ENCODE results near the gene MED13.

The MED13 gene

GRCh38 chr17:62065611-62066468, 762 bp upstream of the MED13 start:
- FAIRE-seq, result peak; percentile 96
- peak; percentile 93 for DNase-seq (ENCODE audit: insufficient read length, low spot score)
- TF ChIP-seq POU2F2 (IDR thresholded peaks at IDR 0.05; ENCODE audit: low read depth, low read length) (peak; percentile 6; the same call in 1 of the 2 replicates), TAF1 (IDR thresholded peaks at IDR 0.05; ENCODE audit: low read depth, low read length) (no peak; the same call in 1 of the 2 replicates), POLR2AphosphoS5 (IDR thresholded peaks at IDR 0.05; ENCODE audit: low read depth, low read length) (peak; percentile 88), POLR2A (IDR thresholded peaks at IDR 0.05; ENCODE audit: low read depth, low read length) (peak; percentile 89), SPI1 (IDR thresholded peaks at IDR 0.05; ENCODE audit: low read depth, low read length) (no peak), PAX5 (IDR thresholded peaks at IDR 0.05; ENCODE audit: insufficient read depth, low read length, severe bottlenecking) (peak; percentile 54)

GRCh38 chr17:62064029-62064790, 868 bp downstream of the MED13 start:
- no peak for DNase-seq (ENCODE audit: insufficient read length, low spot score)
- no peak for TF ChIP-seq POLR2AphosphoS5 (IDR thresholded peaks at IDR 0.05; ENCODE audit: low read depth, low read length)
- no peak for TF ChIP-seq TAF1 (IDR thresholded peaks at IDR 0.05; ENCODE audit: low read depth, low read length)
- TF ChIP-seq POU2F2 (IDR thresholded peaks at IDR 0.05; ENCODE audit: low read depth, low read length), result no peak
- TF ChIP-seq PAX5 (IDR thresholded peaks at IDR 0.05; ENCODE audit: insufficient read depth, low read length, severe bottlenecking), result no peak
- TF ChIP-seq POLR2A (IDR thresholded peaks at IDR 0.05; ENCODE audit: low read depth, low read length), result no peak
- TF ChIP-seq SPI1 (IDR thresholded peaks at IDR 0.05; ENCODE audit: low read depth, low read length), result no peak
- no peak for FAIRE-seq

- no peak for TF ChIP-seq SPI1 (IDR thresholded peaks at IDR 0.05; ENCODE audit: low read depth, low read length)
- TF ChIP-seq POU2F2 (IDR thresholded peaks at IDR 0.05; ENCODE audit: low read depth, low read length), result no peak
- no peak for TF ChIP-seq TAF1 (IDR thresholded peaks at IDR 0.05; ENCODE audit: low read depth, low read length)
- TF ChIP-seq POLR2AphosphoS5 (IDR thresholded peaks at IDR 0.05; ENCODE audit: low read depth, low read length), result no peak
- no peak for TF ChIP-seq PAX5 (IDR thresholded peaks at IDR 0.05; ENCODE audit: insufficient read depth, low read length, severe bottlenecking)
- no peak for TF ChIP-seq POLR2A (IDR thresholded peaks at IDR 0.05; ENCODE audit: low read depth, low read length)
- FAIRE-seq (no peak), DNase-seq (ENCODE audit: insufficient read length, low spot score) (no peak)
Measured at GRCh38 chr17:62062944-62063343, 2.1 kb downstream of the MED13 start.

GRCh38 chr17:62062302-62062701, 2.8 kb downstream of the MED13 start:
- TF ChIP-seq PAX5 (IDR thresholded peaks at IDR 0.05; ENCODE audit: insufficient read depth, low read length, severe bottlenecking) (no peak), SPI1 (IDR thresholded peaks at IDR 0.05; ENCODE audit: low read depth, low read length) (no peak), POLR2AphosphoS5 (IDR thresholded peaks at IDR 0.05; ENCODE audit: low read depth, low read length) (no peak), POU2F2 (IDR thresholded peaks at IDR 0.05; ENCODE audit: low read depth, low read length) (no peak), TAF1 (IDR thresholded peaks at IDR 0.05; ENCODE audit: low read depth, low read length) (no peak), POLR2A (IDR thresholded peaks at IDR 0.05; ENCODE audit: low read depth, low read length) (no peak)
- FAIRE-seq (no peak), DNase-seq (ENCODE audit: insufficient read length, low spot score) (no peak)

GRCh38 chr17:62059414-62059813, 5.7 kb downstream of the MED13 start:
- FAIRE-seq (no peak), DNase-seq (ENCODE audit: insufficient read length, low spot score) (no peak)
- TF ChIP-seq PAX5 (IDR thresholded peaks at IDR 0.05; ENCODE audit: insufficient read depth, low read length, severe bottlenecking) (no peak), TAF1 (IDR thresholded peaks at IDR 0.05; ENCODE audit: low read depth, low read length) (no peak), POLR2AphosphoS5 (IDR thresholded peaks at IDR 0.05; ENCODE audit: low read depth, low read length) (no peak), POLR2A (IDR thresholded peaks at IDR 0.05; ENCODE audit: low read depth, low read length) (no peak), POU2F2 (IDR thresholded peaks at IDR 0.05; ENCODE audit: low read depth, low read length) (no peak), SPI1 (IDR thresholded peaks at IDR 0.05; ENCODE audit: low read depth, low read length) (no peak)

- TF ChIP-seq POLR2A (IDR thresholded peaks at IDR 0.05; ENCODE audit: low read depth, low read length) (no peak), SPI1 (IDR thresholded peaks at IDR 0.05; ENCODE audit: low read depth, low read length) (no peak), POLR2AphosphoS5 (IDR thresholded peaks at IDR 0.05; ENCODE audit: low read depth, low read length) (no peak), PAX5 (IDR thresholded peaks at IDR 0.05; ENCODE audit: insufficient read depth, low read length, severe bottlenecking) (no peak), POU2F2 (IDR thresholded peaks at IDR 0.05; ENCODE audit: low read depth, low read length) (no peak), TAF1 (IDR thresholded peaks at IDR 0.05; ENCODE audit: low read depth, low read length) (no peak)
- FAIRE-seq, result no peak
- DNase-seq (ENCODE audit: insufficient read length, low spot score), result no peak
Measured at GRCh38 chr17:62058611-62059010, 6.5 kb downstream of the MED13 start.

GRCh38 chr17:62057696-62058095, 7.4 kb downstream of the MED13 start:
- TF ChIP-seq POLR2A (IDR thresholded peaks at IDR 0.05; ENCODE audit: low read depth, low read length) (no peak), POLR2AphosphoS5 (IDR thresholded peaks at IDR 0.05; ENCODE audit: low read depth, low read length) (no peak), SPI1 (IDR thresholded peaks at IDR 0.05; ENCODE audit: low read depth, low read length) (no peak), POU2F2 (IDR thresholded peaks at IDR 0.05; ENCODE audit: low read depth, low read length) (no peak), TAF1 (IDR thresholded peaks at IDR 0.05; ENCODE audit: low read depth, low read length) (no peak), PAX5 (IDR thresholded peaks at IDR 0.05; ENCODE audit: insufficient read depth, low read length, severe bottlenecking) (no peak)
- no peak for FAIRE-seq
- no peak for DNase-seq (ENCODE audit: insufficient read length, low spot score)

- no peak for TF ChIP-seq PAX5 (IDR thresholded peaks at IDR 0.05; ENCODE audit: insufficient read depth, low read length, severe bottlenecking)
- DNase-seq (ENCODE audit: insufficient read length, low spot score) (no peak), FAIRE-seq (no peak)
Measured at GRCh38 chr17:62052765-62053338, 12.2 kb downstream of the MED13 start.

- FAIRE-seq (no peak), DNase-seq (ENCODE audit: insufficient read length, low spot score) (no peak)
- TF ChIP-seq POU2F2 (IDR thresholded peaks at IDR 0.05; ENCODE audit: low read depth, low read length), result no peak
- no peak for TF ChIP-seq POLR2A (IDR thresholded peaks at IDR 0.05; ENCODE audit: low read depth, low read length)
- TF ChIP-seq PAX5 (IDR thresholded peaks at IDR 0.05; ENCODE audit: insufficient read depth, low read length, severe bottlenecking), result no peak
- no peak for TF ChIP-seq TAF1 (IDR thresholded peaks at IDR 0.05; ENCODE audit: low read depth, low read length)
- no peak for TF ChIP-seq SPI1 (IDR thresholded peaks at IDR 0.05; ENCODE audit: low read depth, low read length)
- TF ChIP-seq POLR2AphosphoS5 (IDR thresholded peaks at IDR 0.05; ENCODE audit: low read depth, low read length), result no peak
Measured at GRCh38 chr17:62051053-62051452, 14.0 kb downstream of the MED13 start.
